ENCODE results near the gene DENND11. TPM values are rescaled to one million over a fixed set of nuclear protein-coding genes. Genes with fewer than 3 reads are reported as not detected.

The DENND11 gene
- total and polyA plus RNA-seq, 8 donors: 5.8 to 80.2 (median 13.9) TPM

DNA sequence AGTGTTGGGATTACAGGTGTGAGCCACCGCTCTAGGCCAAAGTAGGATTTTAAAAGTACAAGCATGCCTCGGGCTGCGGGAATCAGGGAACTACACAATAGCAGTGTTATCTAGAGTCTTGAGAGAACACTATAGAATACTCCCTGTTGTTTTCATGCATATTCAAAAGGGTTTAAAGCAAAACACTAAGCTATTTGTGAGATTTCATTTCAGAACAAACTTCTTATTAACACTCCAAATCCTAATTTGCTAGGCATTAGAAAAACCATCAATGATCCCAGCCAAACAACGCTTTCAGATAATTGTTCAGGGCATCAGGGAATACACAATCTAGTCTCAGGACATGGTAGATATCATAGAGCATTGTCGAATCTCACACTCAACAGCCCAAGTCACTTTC lies 13.9 kb downstream of the DENND11 start:
- no peaks in the 10 kb centered on the region for H3K27me3 ChIP-seq
- no peak overlapping the region for H3K4me3 ChIP-seq
- H3K9me3 ChIP-seq: no peaks in the 10 kb centered on the region
- TF ChIP-seq POLR2A (IDR thresholded peaks at IDR 0.05) (no peak), EP300 (IDR thresholded peaks at IDR 0.05) (no peak), POLR2AphosphoS5 (IDR thresholded peaks at IDR 0.05) (no peak)
- TF ChIP-seq, protein P1, sequence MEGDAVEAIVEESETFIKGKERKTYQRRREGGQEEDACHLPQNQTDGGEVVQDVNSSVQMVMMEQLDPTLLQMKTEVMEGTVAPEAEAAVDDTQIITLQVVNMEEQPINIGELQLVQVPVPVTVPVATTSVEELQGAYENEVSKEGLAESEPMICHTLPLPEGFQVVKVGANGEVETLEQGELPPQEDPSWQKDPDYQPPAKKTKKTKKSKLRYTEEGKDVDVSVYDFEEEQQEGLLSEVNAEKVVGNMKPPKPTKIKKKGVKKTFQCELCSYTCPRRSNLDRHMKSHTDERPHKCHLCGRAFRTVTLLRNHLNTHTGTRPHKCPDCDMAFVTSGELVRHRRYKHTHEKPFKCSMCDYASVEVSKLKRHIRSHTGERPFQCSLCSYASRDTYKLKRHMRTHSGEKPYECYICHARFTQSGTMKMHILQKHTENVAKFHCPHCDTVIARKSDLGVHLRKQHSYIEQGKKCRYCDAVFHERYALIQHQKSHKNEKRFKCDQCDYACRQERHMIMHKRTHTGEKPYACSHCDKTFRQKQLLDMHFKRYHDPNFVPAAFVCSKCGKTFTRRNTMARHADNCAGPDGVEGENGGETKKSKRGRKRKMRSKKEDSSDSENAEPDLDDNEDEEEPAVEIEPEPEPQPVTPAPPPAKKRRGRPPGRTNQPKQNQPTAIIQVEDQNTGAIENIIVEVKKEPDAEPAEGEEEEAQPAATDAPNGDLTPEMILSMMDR (IDR thresholded peaks at IDR 0.05): no peak
- H3K4me1 ChIP-seq: peaks cover 0 to 27% (median 17%) of the 10 kb centered on the region in 4 donors
- WGBS, 5 donors: 92 to 94% (median 94%) methylated on average over 5 of the region's 5 CpGs
- no peak for DNase-seq
- intact Hi-C loops (cut with DNase I; ENCODE audit: low total_unique reads): no loop called here
- peaks cover 0 to 37% (median 34%) of the 10 kb centered on the region in 4 donors for H3K36me3 ChIP-seq
- no peak overlapping the region for H3K27ac ChIP-seq

DNA sequence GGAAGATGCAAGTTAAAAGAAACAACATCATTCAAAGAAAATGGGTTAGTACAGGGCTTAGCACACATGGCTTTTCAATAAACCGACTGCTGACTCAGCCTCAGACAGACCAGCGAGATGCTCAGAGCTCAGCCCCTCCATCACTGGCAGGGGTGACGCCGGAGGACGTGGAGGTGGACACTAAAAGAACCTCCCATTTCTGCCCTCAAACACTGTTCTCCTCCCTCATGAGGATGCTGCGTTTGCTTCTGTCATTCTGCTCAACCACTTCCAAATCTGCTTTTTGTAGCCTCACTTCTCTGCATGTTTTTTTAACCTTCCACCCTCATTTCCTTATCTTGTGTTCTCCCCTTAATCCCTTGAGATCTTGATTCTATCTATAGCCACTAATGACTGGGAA lies 15.3 kb downstream of the DENND11 start:
- 77 to 88% (median 87%) methylated on average over 6 of the region's 6 CpGs for whole genome bisulfite sequencing, 5 donors
- Histone ChIP-seq H3K36me3 (peaks cover 0 to 50% (median 47%) of the 10 kb centered on the region in 4 donors), H3K4me1 (peaks cover 0 to 23% (median 15%) of the 10 kb centered on the region in 4 donors), H3K27me3 (no peaks in the 10 kb centered on the region), H3K9me3 (no peaks in the 10 kb centered on the region), H3K27ac (no peak overlapping the region), H3K4me3 (no peak overlapping the region)
- intact Hi-C loops (cut with DNase I; ENCODE audit: low total_unique reads): no loop called here
- no peak for DNase-seq
- no peak for TF ChIP-seq POLR2AphosphoS5 (IDR thresholded peaks at IDR 0.05)
- TF ChIP-seq POLR2A (IDR thresholded peaks at IDR 0.05): no peak
- TF ChIP-seq, protein P1 (IDR thresholded peaks at IDR 0.05): no peak
- TF ChIP-seq EP300 (IDR thresholded peaks at IDR 0.05): no peak

DNA sequence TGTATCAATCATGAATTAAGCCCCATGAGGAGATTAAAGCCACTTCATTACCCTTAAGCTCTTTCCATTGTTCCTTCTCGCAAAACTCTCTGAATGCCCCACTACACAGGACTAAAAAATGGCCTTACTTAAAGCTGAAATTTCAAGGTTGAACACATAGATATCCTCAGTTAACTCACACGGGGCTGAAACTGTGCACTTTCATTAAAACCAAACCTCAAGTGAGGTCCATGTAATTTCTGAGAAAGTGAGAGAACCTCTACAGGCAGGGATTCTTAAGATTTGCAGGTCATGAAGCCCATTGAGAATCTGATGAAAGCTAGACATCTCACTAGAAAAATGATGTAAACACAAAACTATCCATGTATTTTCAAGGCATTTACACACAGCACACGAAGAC lies 15.9 kb downstream of the DENND11 start:
- no peak for TF ChIP-seq POLR2A (IDR thresholded peaks at IDR 0.05)
- TF ChIP-seq EP300 (IDR thresholded peaks at IDR 0.05): no peak
- TF ChIP-seq, protein P1 (IDR thresholded peaks at IDR 0.05): no peak
- TF ChIP-seq POLR2AphosphoS5 (IDR thresholded peaks at IDR 0.05): no peak
- intact Hi-C loops (cut with DNase I; ENCODE audit: low total_unique reads): no loop called here
- no peak overlapping the region for H3K27ac ChIP-seq

DNA sequence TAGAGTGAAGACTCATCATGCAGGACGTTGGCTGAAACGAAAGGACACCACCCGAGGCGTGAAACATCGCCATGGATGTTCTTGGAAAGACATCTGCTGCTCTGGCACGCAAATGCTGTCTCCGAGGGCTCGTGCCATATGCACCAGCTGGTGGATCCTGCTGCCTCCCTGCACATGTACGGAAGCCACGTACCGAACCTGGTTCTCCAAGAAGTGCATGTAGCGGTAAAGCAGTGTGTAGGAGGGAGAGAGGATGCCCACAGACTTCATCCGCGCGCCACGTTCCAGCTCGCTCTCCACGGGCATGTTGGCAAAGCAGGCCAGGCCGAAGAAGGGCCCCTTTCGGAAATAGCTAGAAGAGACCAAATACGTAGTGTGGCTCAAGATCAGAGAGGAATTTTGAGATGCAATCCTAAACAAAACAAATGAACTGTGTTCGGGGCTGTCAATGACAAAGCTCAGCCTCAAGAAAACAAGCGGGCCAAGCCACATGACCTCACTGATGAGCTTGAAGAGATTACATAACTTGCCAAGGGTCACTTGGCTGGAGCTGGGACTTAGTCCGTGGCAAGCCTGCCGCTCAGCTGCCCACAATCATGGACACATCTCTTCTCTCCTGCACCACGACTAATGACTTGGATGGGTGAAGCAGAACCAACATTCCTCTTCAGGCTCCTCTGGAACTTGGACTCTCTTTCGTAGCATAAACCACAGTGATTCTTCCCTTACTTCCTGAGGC lies 16.5 kb downstream of the DENND11 start:
- no peaks in the 10 kb centered on the region for H3K9me3 ChIP-seq
- intact Hi-C loops (cut with DNase I; ENCODE audit: low total_unique reads): no loop called here
- no peaks in the 10 kb centered on the region for H3K27me3 ChIP-seq
- no peak for TF ChIP-seq POLR2AphosphoS5 (IDR thresholded peaks at IDR 0.05)
- TF ChIP-seq, protein P1 (IDR thresholded peaks at IDR 0.05): no peak
- TF ChIP-seq POLR2A (IDR thresholded peaks at IDR 0.05): no peak
- no peak for TF ChIP-seq EP300 (IDR thresholded peaks at IDR 0.05)
- H3K36me3 ChIP-seq: peaks cover 0 to 63% (median 59%) of the 10 kb centered on the region in 4 donors
- no peak for DNase-seq
- no peak overlapping the region for H3K4me3 ChIP-seq
- peaks cover 0 to 19% (median 13%) of the 10 kb centered on the region in 4 donors for H3K4me1 ChIP-seq
- peak overlapping the region in 1 of 5 donors; percentile 14 for H3K27ac ChIP-seq
- WGBS, 5 donors: 80 to 92% (median 89%) methylated on average over 27 of the region's 27 CpGs

More for the DNA sequence above, 15.9 kb downstream of the DENND11 start:
- Histone ChIP-seq H3K27me3 (no peaks in the 10 kb centered on the region), H3K36me3 (peaks cover 0 to 56% (median 53%) of the 10 kb centered on the region in 4 donors), H3K4me3 (no peak overlapping the region), H3K4me1 (peaks cover 0 to 19% (median 13%) of the 10 kb centered on the region in 4 donors), H3K9me3 (no peaks in the 10 kb centered on the region)
- WGBS, 5 donors: 88 to 97% (median 91%) methylated on average over 3 of the region's 3 CpGs
- no peak for DNase-seq

Data from stomach (tissue), 9 donors.